22Rv1 (cell line): ENCODE measurements around the gene RO60.

Source experiments
- CTCF ChIP-seq: fragments of 450-650 bp; IDR thresholded peaks from 2 replicates; pipeline ENCODE4 v1.5.1; 2017; ENCODE audit warnings: mild to moderate bottlenecking
- ZFX ChIP-seq: fragments of 450-650 bp; IDR thresholded peaks from 2 replicates; pipeline ENCODE4 v1.6.1; 2017; ENCODE audit warnings: antibody characterized with exemption, borderline replicate concordance

GRCh38 chr1:193042766-193043691, 16.4 kb upstream of the RO60 start:
- TF ChIP-seq CTCF (no peak), ZFX (no peak)
